Neural crest cell (in vitro differentiated cells): ENCODE data around the gene PIP5K1A. TPM values are rescaled to one million over a fixed set of nuclear protein-coding genes. Genes with fewer than 3 reads are reported as not detected.

Experiments
- DNase-seq: peaks from one replicate; pipeline ENCODE4 v3.0.0; 2021; ENCODE audit warnings: low read depth, mixed read lengths, low spot score
- H3K27ac Mint-ChIP-seq: one replicate; pipeline ENCODE4 v1.8.0; 2021; ENCODE audit warnings: mild to moderate bottlenecking, mixed read lengths; ENCODE audit not compliant: unreplicated experiment
- H3K27me3 Mint-ChIP-seq: 2 replicates; pipeline ENCODE4 v1.8.0; 2021; ENCODE audit warnings: low read depth, mild to moderate bottlenecking, mixed read lengths
- H3K36me3 Mint-ChIP-seq: 2 replicates; pipeline ENCODE4 v1.8.0; 2021; ENCODE audit warnings: low read depth, mild to moderate bottlenecking, mixed read lengths
- H3K4me1 Mint-ChIP-seq: 2 replicates; pipeline ENCODE4 v1.8.0; 2021; ENCODE audit warnings: mixed read lengths
- H3K4me3 Mint-ChIP-seq: one replicate; pipeline ENCODE4 v1.8.0; 2021; ENCODE audit warnings: mild to moderate bottlenecking, mixed read lengths
- H3K9me3 Mint-ChIP-seq: 2 replicates; pipeline ENCODE4 v1.8.0; 2021; ENCODE audit warnings: mixed read lengths
- CTCF ChIP-seq: fragments of 200-600 bp; sonication (generic); conservative IDR thresholded peaks from 2 replicates; pipeline ENCODE4 v1.5.0; 2021; ENCODE audit warnings: antibody characterized with exemption, mild to moderate bottlenecking
- total RNA-seq: library from RNA; stranded (reverse); gene quantifications from 2 replicates; pipeline ENCODE4 v1.2.1, GENCODE V29; 2021

The PIP5K1A gene
- total RNA-seq, 1 donor from 2014 or later: 96.2 TPM

- Mint-ChIP-seq H3K9me3 (no peaks in the 10 kb centered on the region), H3K27me3 (no peaks in the 10 kb centered on the region), H3K4me1 (peaks cover 9% of the 10 kb centered on the region), H3K27ac (no peak overlapping the region), H3K4me3 (peak overlapping the region; percentile 70), H3K36me3 (peaks cover 16% of the 10 kb centered on the region)
- TF ChIP-seq CTCF: no peak
- DNase-seq: no peak
Observed at GRCh38 chr1:151289080-151289935, 91.0 kb downstream of the PIP5K1A start.

- Mint-ChIP-seq H3K27me3 (peaks cover 3% of the 10 kb centered on the region), H3K36me3 (peaks cover 22% of the 10 kb centered on the region), H3K4me3 (no peak overlapping the region), H3K27ac (peak overlapping the region; percentile 12), H3K4me1 (peaks cover 14% of the 10 kb centered on the region), H3K9me3 (no peaks in the 10 kb centered on the region)
- TF ChIP-seq CTCF: no peak
- no peak for DNase-seq
Observed at GRCh38 chr1:151289991-151290708, 91.8 kb downstream of the PIP5K1A start.

- Mint-ChIP-seq H3K4me3 (no peak overlapping the region), H3K36me3 (peaks cover 24% of the 10 kb centered on the region), H3K27ac (peak overlapping the region; percentile 12), H3K27me3 (peaks cover 3% of the 10 kb centered on the region), H3K9me3 (no peaks in the 10 kb centered on the region), H3K4me1 (peaks cover 20% of the 10 kb centered on the region)
- no peak for TF ChIP-seq CTCF
- no peak for DNase-seq
Observed at GRCh38 chr1:151290709-151291303, 92.5 kb downstream of the PIP5K1A start.

GRCh38 chr1:151292207-151293030 is 94.1 kb downstream of the PIP5K1A start:
- TF ChIP-seq CTCF: no peak
- Mint-ChIP-seq H3K36me3 (peaks cover 24% of the 10 kb centered on the region), H3K9me3 (no peaks in the 10 kb centered on the region), H3K4me1 (peaks cover 20% of the 10 kb centered on the region), H3K4me3 (no peak overlapping the region), H3K27me3 (peaks cover 3% of the 10 kb centered on the region), H3K27ac (no peak overlapping the region)
- no peak for DNase-seq

GRCh38 chr1:151293093-151293492 is 94.7 kb downstream of the PIP5K1A start:
- Mint-ChIP-seq H3K4me3 (no peak overlapping the region), H3K9me3 (no peaks in the 10 kb centered on the region), H3K27me3 (peaks cover 3% of the 10 kb centered on the region), H3K36me3 (peaks cover 24% of the 10 kb centered on the region), H3K4me1 (peaks cover 20% of the 10 kb centered on the region), H3K27ac (no peak overlapping the region)
- no peak for DNase-seq
- no peak for TF ChIP-seq CTCF
